Stimulated activated CD8-positive, alpha-beta memory T cell treated with anti-CD3 and anti-CD28 coated beads, Interleukin-15, amount 100 ng/mL, for 4 hours (primary cell): Measurements from ENCODE around the gene ASPG.

ENCODE experiments used
- DNase-seq, 2 donors: peaks; one replicate each; pipeline ENCODE4 v3.0.0-alpha.2; 2020; ENCODE audit warnings: low read depth in 2 of 2

ASPG gene

GRCh38 chr14:104105071-104105821 is 19.7 kb downstream of the ASPG start:
- no peak for DNase-seq

DNA sequence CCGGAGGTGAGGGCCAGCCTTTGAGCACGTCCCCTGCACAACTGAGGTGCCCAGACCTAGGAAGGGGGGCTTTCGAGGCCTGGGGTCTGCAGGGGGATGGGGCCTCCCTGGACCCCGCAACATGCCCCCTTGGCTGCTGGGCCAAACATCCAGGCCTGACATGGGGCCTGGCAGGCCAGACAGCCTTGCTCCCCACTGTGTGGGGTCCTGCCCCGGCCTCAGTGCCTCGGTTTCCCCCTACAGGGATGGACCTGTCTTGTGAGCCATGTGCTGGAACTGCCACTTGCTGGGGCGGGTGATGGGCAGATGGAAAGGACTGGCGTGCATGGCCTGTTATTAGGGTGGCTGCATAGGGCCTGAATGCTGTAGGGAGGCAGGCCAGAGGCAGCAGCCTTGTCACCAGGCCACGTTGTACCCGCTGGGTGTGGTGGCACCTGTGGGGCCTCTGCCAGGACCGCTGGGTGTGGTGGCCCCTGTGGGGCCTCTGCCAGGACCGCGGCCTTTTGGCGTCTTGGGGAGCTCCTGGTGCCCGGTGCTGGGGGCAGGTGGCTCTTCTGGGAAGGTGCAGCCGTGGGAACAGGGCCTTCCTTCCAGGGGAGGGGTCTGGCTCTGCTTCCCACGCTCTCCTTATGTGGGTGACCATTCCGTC is 20.4 kb downstream of the ASPG start:
- no peak for DNase-seq

- no peak for DNase-seq
Observed at GRCh38 chr14:104106471-104106991, 21.0 kb downstream of the ASPG start.

DNA sequence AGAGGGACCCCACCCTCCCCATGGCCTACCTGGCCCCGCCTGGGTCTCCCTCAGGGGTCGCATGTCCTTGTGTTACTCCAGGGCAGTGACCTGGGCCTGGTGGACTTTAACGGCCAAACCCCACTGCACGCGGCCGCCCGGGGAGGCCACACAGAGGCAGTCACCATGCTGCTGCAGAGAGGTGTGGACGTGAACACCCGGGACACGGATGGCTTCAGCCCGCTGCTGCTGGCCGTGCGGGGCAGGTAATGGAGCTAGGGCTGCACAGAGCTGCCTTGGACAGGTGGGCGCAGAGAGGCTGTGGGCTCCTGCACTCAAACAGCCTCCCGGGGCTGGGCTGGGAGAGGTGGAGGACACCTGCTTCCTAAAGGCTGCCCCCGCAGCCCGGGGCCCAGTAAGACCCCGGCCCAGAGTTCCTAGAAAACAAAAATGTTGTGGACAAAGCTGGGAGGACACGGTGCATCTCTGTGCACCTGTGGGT is 21.6 kb downstream of the ASPG start:
- no peak for DNase-seq

DNA sequence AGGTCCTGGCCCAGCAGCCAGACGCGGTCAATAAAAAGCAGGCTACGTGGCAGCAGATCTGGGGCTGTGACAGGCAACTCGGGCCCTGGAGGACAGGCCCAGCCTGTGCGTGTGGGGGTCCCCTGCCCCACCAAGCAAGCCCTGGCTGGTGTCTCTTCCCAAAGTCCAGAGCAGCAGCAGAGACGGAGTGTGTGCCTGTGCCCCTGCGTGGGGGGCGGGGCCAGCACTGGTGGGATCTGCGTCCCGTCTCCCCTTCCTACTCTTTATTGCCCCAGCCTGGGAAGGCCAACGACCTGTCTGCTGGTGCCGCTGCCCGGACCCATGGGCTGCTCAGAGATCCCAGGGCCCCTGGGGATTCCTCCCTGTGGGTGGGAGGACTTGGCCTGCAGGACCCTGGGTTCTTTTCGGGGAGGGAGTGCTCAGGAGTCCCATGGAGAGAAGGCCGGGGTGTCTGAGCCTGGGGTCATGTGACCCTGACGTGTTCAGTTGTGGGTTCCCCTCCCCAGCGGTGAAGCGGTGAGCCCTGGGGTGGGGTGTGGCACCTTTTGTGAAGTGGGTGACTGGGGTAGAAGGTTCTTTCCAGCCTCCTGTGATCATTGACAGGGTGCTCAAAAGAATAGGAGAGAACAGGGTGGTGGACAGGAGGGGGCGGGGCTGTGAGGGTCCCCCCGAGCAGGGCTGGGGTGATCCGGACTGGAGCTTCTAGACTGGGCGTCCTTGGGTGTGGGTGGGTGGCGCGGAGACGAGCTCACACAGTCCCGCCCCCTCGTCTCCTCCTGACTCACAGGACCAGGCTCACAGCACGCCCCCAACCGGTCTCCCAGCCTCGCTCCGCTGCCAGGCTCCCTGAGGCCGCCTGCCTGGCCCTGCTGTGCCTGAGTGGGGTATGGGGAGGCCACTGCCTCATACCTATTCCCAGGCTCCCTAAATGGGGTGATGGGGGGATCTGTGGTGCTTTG is 22.4 kb downstream of the ASPG start:
- DNase-seq: no peak

DNA sequence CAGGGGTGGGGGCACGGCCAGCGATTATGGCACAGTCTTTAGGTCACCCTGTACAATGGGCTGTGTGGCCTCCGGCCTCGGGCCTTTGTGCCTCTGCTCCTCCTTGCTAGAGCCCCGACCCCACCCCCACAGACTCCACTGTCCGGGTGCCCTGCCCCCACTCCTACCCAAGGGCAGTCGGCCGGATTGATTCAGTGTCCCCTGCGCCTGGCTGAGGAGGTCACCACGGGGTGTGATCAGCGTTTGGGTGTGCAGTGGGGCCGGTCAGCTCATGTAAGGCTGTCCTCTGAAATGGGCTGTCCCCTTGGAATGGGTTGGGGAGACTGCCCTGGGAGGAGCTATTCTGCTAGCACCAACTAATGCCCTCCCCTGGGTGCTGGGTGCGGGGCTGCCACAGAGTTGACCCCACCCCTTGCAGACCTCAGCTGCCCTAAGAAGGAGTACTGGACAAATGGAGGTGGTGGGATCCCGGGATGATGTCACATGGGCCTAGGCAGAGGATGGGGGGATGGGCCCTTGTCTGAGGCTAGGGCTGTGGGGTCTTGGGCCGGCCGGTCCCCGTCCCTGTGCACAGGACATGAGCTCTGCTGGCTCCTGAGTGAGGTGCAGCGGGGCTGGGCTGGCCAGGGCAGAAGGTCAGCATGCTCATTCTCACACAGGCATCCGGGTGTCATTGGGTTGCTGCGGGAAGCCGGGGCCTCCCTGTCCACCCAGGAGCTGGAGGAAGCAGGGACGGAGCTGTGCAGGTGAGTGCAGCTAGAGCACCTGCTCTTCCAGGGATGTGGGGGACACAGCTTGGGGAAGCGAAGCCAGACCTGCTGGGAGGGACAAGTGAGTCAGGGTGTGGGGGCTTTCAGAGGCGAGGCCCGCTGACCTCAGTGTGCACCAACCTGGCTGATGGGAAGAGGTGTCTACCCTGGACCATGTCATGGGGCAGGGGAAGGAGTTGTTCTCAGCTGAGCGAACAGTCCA is 23.4 kb downstream of the ASPG start:
- DNase-seq: no peak

- DNase-seq: no peak
Observed at GRCh38 chr14:104109731-104110361, 24.3 kb downstream of the ASPG start.

- DNase-seq: no peak
Observed at GRCh38 chr14:104110491-104111209, 25.1 kb downstream of the ASPG start.

- DNase-seq: no peak
Observed at GRCh38 chr14:104111301-104112112, 26.0 kb downstream of the ASPG start.

GRCh38 chr14:104112113-104112505 is 26.6 kb downstream of the ASPG start:
- no peak for DNase-seq

DNA sequence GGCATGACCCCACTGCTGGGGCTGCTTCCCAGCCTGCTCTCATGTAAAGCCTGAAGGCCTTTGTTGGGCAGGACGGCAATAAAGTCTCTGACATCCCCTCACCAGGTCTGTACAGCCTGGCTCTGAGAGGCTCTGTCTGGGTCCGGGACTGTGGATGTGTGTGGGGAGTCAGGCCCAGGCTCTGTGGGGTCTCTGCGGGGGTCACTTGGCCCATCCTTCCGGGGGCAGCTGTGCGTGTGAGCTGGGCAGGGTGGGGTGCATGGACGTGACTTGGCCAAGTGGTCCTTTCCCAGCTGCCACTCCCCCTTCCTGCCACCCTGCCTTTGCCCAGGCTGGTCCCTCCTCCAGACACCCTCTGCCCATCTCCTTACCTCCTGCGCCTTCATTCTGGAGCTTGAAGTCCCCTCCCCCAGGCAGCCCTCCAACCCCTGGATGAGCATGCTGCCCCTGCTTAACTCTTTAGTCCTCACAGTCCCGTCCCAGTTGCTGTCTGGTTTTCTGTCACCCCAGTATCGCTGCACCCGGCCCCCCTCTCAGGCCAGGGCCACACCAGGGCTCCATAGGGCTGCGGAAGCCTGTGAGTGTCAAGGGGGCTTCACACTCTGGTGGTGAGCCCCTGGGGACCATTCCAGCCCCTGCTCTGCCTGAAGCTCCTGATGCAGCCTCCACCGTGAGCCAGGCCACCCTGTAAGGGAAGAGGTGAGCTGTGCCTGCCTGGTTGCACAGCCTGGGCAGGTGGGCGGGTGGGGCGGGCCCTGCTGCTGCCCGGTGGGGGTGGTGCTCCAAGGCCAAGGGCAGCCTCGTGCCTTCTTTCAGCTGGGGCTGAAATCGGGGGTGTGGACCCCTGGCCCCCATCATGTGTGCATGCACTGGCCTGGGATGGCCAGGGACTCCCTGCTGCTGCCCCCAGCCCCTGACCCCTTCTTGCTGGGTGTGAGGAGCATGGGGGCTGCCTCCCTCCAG is 27.4 kb downstream of the ASPG start:
- no peak for DNase-seq

DNA sequence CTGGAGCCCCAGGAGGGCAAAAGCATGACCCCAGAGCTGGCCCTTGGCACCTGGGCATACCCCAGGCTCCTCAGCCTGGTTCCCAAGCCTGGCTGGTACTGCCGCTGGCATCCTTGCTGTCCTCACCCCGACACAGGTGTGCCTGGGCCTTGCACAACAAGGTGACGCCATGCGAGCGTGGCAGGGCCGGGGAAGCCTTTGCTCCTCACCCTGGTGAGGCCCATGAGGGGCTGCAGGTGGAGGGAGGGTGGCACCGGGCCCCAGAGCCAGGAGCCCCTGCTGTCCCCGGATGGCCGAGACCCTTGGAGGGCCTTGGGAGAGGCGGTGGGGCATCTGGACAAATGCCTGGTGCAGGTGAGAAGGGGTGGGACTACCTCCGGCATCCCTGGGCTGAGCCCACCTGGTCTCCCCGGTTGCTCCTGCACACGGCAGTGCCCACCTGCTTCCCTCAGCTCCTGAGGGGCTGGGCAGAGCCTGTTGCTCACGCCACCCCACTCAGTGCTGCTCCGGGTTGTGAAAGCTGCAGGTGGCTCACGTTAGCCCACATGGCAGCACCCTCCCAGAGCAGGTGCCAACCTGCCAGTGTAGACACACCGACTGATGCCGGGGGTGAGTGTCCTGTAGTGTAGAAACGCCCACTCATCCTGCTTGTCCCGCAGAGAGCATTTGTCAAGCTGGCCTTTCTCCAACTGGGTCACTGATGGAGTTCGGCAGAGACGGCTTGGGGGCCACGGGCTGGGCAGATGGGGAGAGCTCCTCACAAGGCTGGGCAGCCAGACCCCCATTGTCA is 28.3 kb downstream of the ASPG start:
- no peak for DNase-seq

GRCh38 chr14:104114421-104115130 is 29.1 kb downstream of the ASPG start:
- no peak for DNase-seq

GRCh38 chr14:104115131-104115600 is 29.7 kb downstream of the ASPG start:
- no peak for DNase-seq

DNA sequence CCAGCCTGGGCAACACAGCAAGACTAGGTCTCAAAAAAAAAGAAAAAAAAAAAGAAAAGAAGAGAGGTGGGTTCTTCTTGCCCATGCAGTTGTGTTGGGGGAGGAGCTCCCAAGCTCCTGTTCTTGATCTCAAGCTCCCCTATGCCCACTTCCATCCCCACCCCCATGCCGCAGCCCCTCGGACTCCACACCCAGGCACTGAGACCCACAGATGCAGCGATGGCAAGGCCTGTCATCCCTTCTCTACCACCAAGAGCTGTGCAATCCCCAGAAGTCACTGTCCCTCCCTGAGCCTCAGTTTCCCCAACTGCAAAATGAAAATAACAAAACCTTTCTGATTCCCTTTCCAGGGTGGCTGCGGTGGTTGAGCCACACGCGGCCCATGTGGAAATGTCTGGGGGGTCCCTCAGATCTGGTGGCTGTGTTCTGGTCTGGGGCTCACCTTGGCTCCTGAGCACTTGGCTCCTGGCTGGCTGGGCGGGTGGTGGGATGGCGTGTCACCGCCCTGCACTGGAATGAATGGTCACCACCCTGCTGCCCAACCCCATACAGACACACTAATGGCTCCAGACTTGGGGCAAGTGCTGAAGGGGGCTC is 30.3 kb downstream of the ASPG start:
- DNase-seq: no peak
